HCT116 (cell line): Measurements from ENCODE around the gene MCC.

ENCODE experiments used
- POLR2A ChIP-seq: IDR thresholded peaks from 2 replicates; pipeline ENCODE4 v1.7.0; 2011; ENCODE audit warnings: borderline replicate concordance; ENCODE audit not compliant: insufficient read depth, insufficient read length; ENCODE audit errors: extremely low read depth
- TF ChIP-seq, protein P1 (sequence below), 3 experiments: fragments of 200-600 bp in 1 of 3; sonication (generic) in 1 of 3; IDR thresholded peaks in 2 of 3; conservative IDR thresholded peaks in 1 of 3; 2 replicates each; pipeline ENCODE4 v1.5.1; 2012 to 2017; ENCODE audit warnings: low read depth in 2 of 3, low read length in 2 of 3, antibody characterized with exemption in 1 of 3, borderline replicate concordance in 1 of 3, control low read depth in 1 of 3, mild to moderate bottlenecking in 1 of 3, mixed read lengths in 1 of 3, mixed run types in 1 of 3, moderate library complexity in 1 of 3; ENCODE audit not compliant: insufficient read depth in 1 of 3

DNA sequence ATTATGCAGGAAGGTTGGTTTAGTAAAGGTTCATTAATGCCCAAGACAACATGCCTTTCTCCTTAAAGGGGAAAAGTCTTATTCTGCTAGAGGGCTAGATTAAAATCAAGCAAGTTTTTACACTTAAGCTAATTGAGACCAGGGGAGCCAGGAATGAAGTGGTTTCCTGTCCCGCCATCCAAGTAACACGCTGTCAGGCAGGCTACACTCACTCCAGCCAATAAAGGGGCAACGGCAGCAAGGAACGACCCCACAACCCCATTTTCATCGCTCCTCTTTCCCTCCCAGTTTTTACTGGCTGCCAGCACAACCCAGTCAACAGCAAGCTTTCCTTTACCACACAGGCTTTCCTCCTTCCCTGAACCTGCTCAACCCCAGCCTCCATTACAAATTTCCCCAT lies 286.5 kb downstream of the MCC start:
- no peak for TF ChIP-seq POLR2A
- TF ChIP-seq, protein P1, sequence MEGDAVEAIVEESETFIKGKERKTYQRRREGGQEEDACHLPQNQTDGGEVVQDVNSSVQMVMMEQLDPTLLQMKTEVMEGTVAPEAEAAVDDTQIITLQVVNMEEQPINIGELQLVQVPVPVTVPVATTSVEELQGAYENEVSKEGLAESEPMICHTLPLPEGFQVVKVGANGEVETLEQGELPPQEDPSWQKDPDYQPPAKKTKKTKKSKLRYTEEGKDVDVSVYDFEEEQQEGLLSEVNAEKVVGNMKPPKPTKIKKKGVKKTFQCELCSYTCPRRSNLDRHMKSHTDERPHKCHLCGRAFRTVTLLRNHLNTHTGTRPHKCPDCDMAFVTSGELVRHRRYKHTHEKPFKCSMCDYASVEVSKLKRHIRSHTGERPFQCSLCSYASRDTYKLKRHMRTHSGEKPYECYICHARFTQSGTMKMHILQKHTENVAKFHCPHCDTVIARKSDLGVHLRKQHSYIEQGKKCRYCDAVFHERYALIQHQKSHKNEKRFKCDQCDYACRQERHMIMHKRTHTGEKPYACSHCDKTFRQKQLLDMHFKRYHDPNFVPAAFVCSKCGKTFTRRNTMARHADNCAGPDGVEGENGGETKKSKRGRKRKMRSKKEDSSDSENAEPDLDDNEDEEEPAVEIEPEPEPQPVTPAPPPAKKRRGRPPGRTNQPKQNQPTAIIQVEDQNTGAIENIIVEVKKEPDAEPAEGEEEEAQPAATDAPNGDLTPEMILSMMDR (IDR thresholded peaks at IDR 0.05 in 2 of 3, conservative IDR thresholded peaks at IDR 0.05 in 1 of 3; ENCODE audit: borderline replicate concordance in 1 of 3, insufficient read depth in 1 of 3, low read depth in 2 of 3, low read length in 2 of 3), result no peak
